K562 (cell line): Measurements from ENCODE around the gene HVCN1. TPM values are rescaled to one million over a fixed set of nuclear protein-coding genes. Genes with fewer than 3 reads are reported as not detected.

Experiments used
- CSDE1 ChIP-seq, 2 experiments: fragments of 450-650 bp; IDR thresholded peaks; 2 replicates each; pipeline ENCODE4 v1.6.1; 2016; ENCODE audit warnings: mild to moderate bottlenecking in 1 of 2
- CXXC5 ChIP-seq: fragments of 250-450 bp; sonication (Bioruptor Pico); IDR thresholded peaks from 2 replicates; pipeline ENCODE4 v1.8.0; 2022; ENCODE audit warnings: inconsistent platforms, mild to moderate bottlenecking, moderate library complexity
- FOXJ2 ChIP-seq: fragments of 200-800 bp; sonication (Bioruptor generic); IDR thresholded peaks from 2 replicates; pipeline ENCODE4 v1.6.1; 2016; ENCODE audit warnings: missing genetic modification characterization, missing compliant biosample characterization
- KLF16 ChIP-seq: IDR thresholded peaks from 2 replicates; pipeline ENCODE4 v1.6.1; 2016; ENCODE audit warnings: antibody characterized with exemption
- MAFF ChIP-seq: IDR thresholded peaks from 2 replicates; pipeline ENCODE4 v1.6.1; 2012; ENCODE audit warnings: low read length, improper control_type of control experiment
- NELFE ChIP-seq: IDR thresholded peaks from 2 replicates; pipeline ENCODE4 v1.6.1; 2011; ENCODE audit warnings: mild to moderate bottlenecking; ENCODE audit not compliant: insufficient read depth, insufficient read length
- NRF1 ChIP-seq, 2 experiments: fragments of 450-650 bp; IDR thresholded peaks in 1 of 2; conservative IDR thresholded peaks in 1 of 2; 2 replicates each; pipeline ENCODE4 v1.6.1; 2014; ENCODE audit warnings: mild to moderate bottlenecking in 2 of 2
- PCBP2 ChIP-seq: fragments of 200-400 bp; formaldehyde crosslinking; IDR thresholded peaks from 2 replicates; pipeline ENCODE4 v1.6.1; 2018; ENCODE audit warnings: low read length, low read depth, mild to moderate bottlenecking, moderate library complexity; ENCODE audit not compliant: poor library complexity, severe bottlenecking
- PHF8 ChIP-seq: fragments of 200-600 bp; sonication (generic); IDR thresholded peaks from 2 replicates; pipeline ENCODE4 v1.6.1; 2012; ENCODE audit warnings: mixed run types, mild to moderate bottlenecking, inconsistent platforms, low read length, moderate library complexity, borderline replicate concordance
- PHTF2 ChIP-seq: fragments of 250-450 bp; sonication (Bioruptor Pico); IDR thresholded peaks from 2 replicates; pipeline ENCODE4 v1.5.0; 2021; ENCODE audit warnings: mild to moderate bottlenecking
- RBBP5 ChIP-seq: fragments of 200-600 bp; sonication (generic); IDR thresholded peaks from 2 replicates; pipeline ENCODE4 v1.6.1; 2012; ENCODE audit warnings: borderline replicate concordance, mild to moderate bottlenecking, low read length, control low read depth, inconsistent platforms; ENCODE audit not compliant: insufficient read depth, poor library complexity, severe bottlenecking
- SMARCA5 ChIP-seq: fragments of 450-650 bp; IDR thresholded peaks from 2 replicates; pipeline ENCODE4 v1.6.1; 2016
- SMC3 ChIP-seq: conservative IDR thresholded peaks from 2 replicates; pipeline ENCODE4 v1.6.1; 2011; ENCODE audit warnings: low read depth, low read length, improper control_type of control experiment; ENCODE audit not compliant: insufficient read depth
- TAF15 ChIP-seq: fragments of 200-400 bp; formaldehyde crosslinking; IDR thresholded peaks from 2 replicates; pipeline ENCODE4 v1.6.1; 2017; ENCODE audit warnings: mild to moderate bottlenecking, low read depth, low read length, moderate library complexity
- TCFL5 ChIP-seq: fragments of 250-450 bp; sonication (Bioruptor Pico); conservative IDR thresholded peaks from 2 replicates; pipeline ENCODE4 v1.6.1; 2021; ENCODE audit warnings: mild to moderate bottlenecking, moderate library complexity, matching md5 sums
- ZBTB17 ChIP-seq: fragments of 450-650 bp; formaldehyde crosslinking; IDR thresholded peaks from 2 replicates; pipeline ENCODE4 v1.4.0; 2020; ENCODE audit warnings: mild to moderate bottlenecking
- ZFP1 ChIP-seq: fragments of 450-650 bp; formaldehyde crosslinking; IDR thresholded peaks from 2 replicates; pipeline ENCODE4 v1.4.0; 2020; ENCODE audit warnings: mild to moderate bottlenecking, mixed read lengths
- ZNF766 ChIP-seq: fragments of 200-800 bp; sonication (Bioruptor generic); conservative IDR thresholded peaks from 2 replicates; pipeline ENCODE4 v1.6.1; 2016; ENCODE audit warnings: missing genetic modification characterization, missing compliant biosample characterization
- polyA plus RNA-seq, 8 experiments: library from polyadenylated mRNA; depleted of rRNA in 4 of 8; stranded (reverse) in 5 of 8; unstranded in 3 of 8; fragments of >200 nt; fragmentation: Nextera tagmentation in 2 of 8; fragmentation: Illumina TruSeq in 1 of 8; extraction: Ambion mirVana in 2 of 8; extraction: Trizol in 1 of 8; gene quantifications; 2 replicates each; pipeline versions ENCODE4 v1.2.1 to v1.2.3, GENCODE V29; 2011 to 2014; ENCODE audit warnings: inconsistent platforms in 1 of 8, missing spikeins in 1 of 8
- total RNA-seq, 7 experiments: library from RNA; depleted of rRNA in 6 of 7; stranded (reverse); fragments of >200 nt in 6 of 7; fragmentation: Illumina TruSeq in 2 of 7; extraction: Trizol in 2 of 7; gene quantifications; 2 replicates each; pipeline versions ENCODE4 v1.2.1 to v1.2.3, GENCODE V29; 2011 to 2021; ENCODE audit warnings: low replicate concordance in 1 of 7
- TF ChIP-seq, protein P1 (sequence below), 2 experiments: IDR thresholded peaks; 2 replicates each; pipeline ENCODE4 v1.6.1; 2011; ENCODE audit warnings: borderline replicate concordance in 1 of 2, control low read depth in 1 of 2, low read depth in 1 of 2, low read length in 1 of 2, mild to moderate bottlenecking in 1 of 2, mixed read lengths in 1 of 2, moderate library complexity in 1 of 2; ENCODE audit not compliant: insufficient read depth in 1 of 2, insufficient read length in 1 of 2, poor library complexity in 1 of 2, severe bottlenecking in 1 of 2; ENCODE audit errors: extremely low read depth in 1 of 2

The HVCN1 gene
- total and polyA plus RNA-seq, 9 of the 15 experiments (the other 6 are each of a cell fraction or from before 2014, with no cell fraction given) = 0.21 to 1.4 (median 0.74) TPM

DNA sequence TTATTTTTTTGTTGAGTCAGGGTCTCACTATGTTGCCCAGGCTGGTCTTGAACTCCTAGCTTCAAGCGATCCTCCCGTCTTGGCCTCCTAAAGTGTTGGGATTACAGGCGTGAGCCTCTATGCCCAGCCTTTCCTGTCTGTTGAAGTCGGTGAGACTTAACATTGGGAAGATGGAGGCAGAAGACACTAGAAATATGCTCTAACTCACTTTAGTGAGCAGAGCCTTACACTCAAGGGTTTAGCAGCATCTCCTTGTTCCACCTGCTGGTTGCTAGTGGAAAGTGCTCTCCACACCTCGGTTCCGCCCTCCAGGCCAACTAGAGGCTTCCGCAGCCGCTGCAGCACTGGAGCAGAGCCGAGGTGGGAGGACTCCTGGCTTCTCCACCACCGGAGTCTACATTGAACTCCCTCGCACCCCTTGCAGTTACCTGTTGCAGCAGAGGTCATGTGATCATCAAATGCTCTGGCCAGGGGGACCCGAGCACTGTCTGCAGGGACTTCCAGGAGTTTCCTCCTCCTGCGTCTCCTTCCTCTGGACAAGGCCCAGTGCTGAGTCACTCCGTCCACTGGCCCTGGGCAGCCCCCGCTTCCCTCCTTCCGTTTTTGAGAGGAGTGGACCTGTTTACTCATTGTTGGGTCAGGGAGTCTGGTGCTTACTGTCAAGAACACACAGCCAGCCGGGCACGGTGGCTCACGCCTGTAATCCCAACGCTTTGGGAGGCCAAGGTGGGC, 9.4 kb upstream of the HVCN1 start (continued):
- TF ChIP-seq MAFF (peak; percentile 72), ZBTB17 (CRISPR knock-in tag) (peak; percentile 80), RBBP5 (peak; percentile 50), TCFL5 (CRISPR knock-in tag) (no peak), KLF16 (peak; percentile 37; the same call in 1 of the 2 replicates), ZNF766 (CRISPR knock-in tag) (peak; percentile 59; the same call in 1 of the 2 replicates), SMC3 (peak; percentile 78), ZFP1 (CRISPR knock-in tag) (no peak), FOXJ2 (tag) (no peak), NELFE (no peak), CSDE1 (IDR thresholded peaks at IDR 0.05) (no peak), SMARCA5 (no peak), NRF1 (conservative IDR thresholded peaks at IDR 0.05 in 1 of 2, IDR thresholded peaks at IDR 0.05 in 1 of 2) (peak; percentile 70 to 74), CXXC5 (CRISPR knock-in tag) (peak; percentile 73), PCBP2 (no peak), PHF8 (peak; percentile 32; the same call in 1 of the 2 replicates), PHTF2 (no peak), TAF15 (no peak)
- TF ChIP-seq, protein P1, sequence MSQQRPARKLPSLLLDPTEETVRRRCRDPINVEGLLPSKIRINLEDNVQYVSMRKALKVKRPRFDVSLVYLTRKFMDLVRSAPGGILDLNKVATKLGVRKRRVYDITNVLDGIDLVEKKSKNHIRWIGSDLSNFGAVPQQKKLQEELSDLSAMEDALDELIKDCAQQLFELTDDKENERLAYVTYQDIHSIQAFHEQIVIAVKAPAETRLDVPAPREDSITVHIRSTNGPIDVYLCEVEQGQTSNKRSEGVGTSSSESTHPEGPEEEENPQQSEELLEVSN (IDR thresholded peaks at IDR 0.05; ENCODE audit: borderline replicate concordance in 1 of 2, extremely low read depth in 1 of 2, insufficient read depth in 1 of 2, insufficient read length in 1 of 2, low read depth in 1 of 2, low read length in 1 of 2, poor library complexity in 1 of 2, severe bottlenecking in 1 of 2) = peak; percentile 32 to 37
- TF ChIP-seq, all 486 proteins: peak for 138
